WERI-Rb-1 (cell line): Measurements from ENCODE around the gene TFDP2.

Experiments used
- DNase-seq: peaks from one replicate; pipeline ENCODE4 v3.0.0-alpha.2; 2020
- H3K27ac ChIP-seq: fragments of 250-450 bp; sonication (Bioruptor Pico); 2 replicates; pipeline ENCODE4 v1.5.1; 2020; ENCODE audit warnings: mild to moderate bottlenecking, moderate library complexity
- H3K27me3 ChIP-seq: fragments of 250-450 bp; sonication (Bioruptor Pico); 2 replicates; pipeline ENCODE4 v1.5.1; 2021; ENCODE audit warnings: mild to moderate bottlenecking, low read depth, moderate library complexity; ENCODE audit not compliant: insufficient read depth, severe bottlenecking
- H3K36me3 ChIP-seq: fragments of 250-450 bp; sonication (Bioruptor Pico); 2 replicates; pipeline ENCODE4 v1.5.1; 2020; ENCODE audit warnings: mild to moderate bottlenecking, moderate library complexity
- H3K4me3 ChIP-seq: 2 replicates; pipeline ENCODE4 v1.5.1; 2011; ENCODE audit warnings: low read depth, mild to moderate bottlenecking, control low read depth, low read length
- H3K9me3 ChIP-seq: fragments of 250-450 bp; sonication (Bioruptor Pico); 2 replicates; pipeline ENCODE4 v1.5.1; 2021; ENCODE audit warnings: mild to moderate bottlenecking, moderate library complexity; ENCODE audit not compliant: severe bottlenecking
- CTCF ChIP-seq: IDR thresholded peaks from 2 replicates; pipeline ENCODE4 v1.5.1; 2011; ENCODE audit warnings: low read depth, mild to moderate bottlenecking, control low read depth, inconsistent platforms, low read length

TFDP2 gene

GRCh38 chr3:141950572-141951493 is 198.5 kb downstream of the TFDP2 start:
- no peak for TF ChIP-seq CTCF
- Histone ChIP-seq H3K36me3 (no peaks in the 10 kb centered on the region), H3K9me3 (no peaks in the 10 kb centered on the region), H3K4me3 (no peak overlapping the region), H3K27me3 (no peaks in the 10 kb centered on the region), H3K27ac (no peak overlapping the region)
- DNase-seq: no peak

GRCh38 chr3:141949972-141950371 is 199.4 kb downstream of the TFDP2 start:
- Histone ChIP-seq H3K27me3 (no peaks in the 10 kb centered on the region), H3K36me3 (no peaks in the 10 kb centered on the region), H3K4me3 (no peak overlapping the region), H3K9me3 (no peaks in the 10 kb centered on the region), H3K27ac (no peak overlapping the region)
- DNase-seq: no peak
- no peak for TF ChIP-seq CTCF

- no peak for DNase-seq
- no peak overlapping the region for H3K27ac ChIP-seq
- no peak for TF ChIP-seq CTCF
- H3K9me3 ChIP-seq: no peaks in the 10 kb centered on the region
- H3K36me3 ChIP-seq: no peaks in the 10 kb centered on the region
- no peaks in the 10 kb centered on the region for H3K27me3 ChIP-seq
- no peak overlapping the region for H3K4me3 ChIP-seq
These were observed 199.9 kb downstream of the TFDP2 start for GRCh38 chr3:141949399-141949798.

- no peaks in the 10 kb centered on the region for H3K27me3 ChIP-seq
- no peaks in the 10 kb centered on the region for H3K36me3 ChIP-seq
- no peak overlapping the region for H3K4me3 ChIP-seq
- H3K27ac ChIP-seq: no peak overlapping the region
- no peak for DNase-seq
- no peaks in the 10 kb centered on the region for H3K9me3 ChIP-seq
- no peak for TF ChIP-seq CTCF
These were observed 203.4 kb downstream of the TFDP2 start for GRCh38 chr3:141945726-141946485.

- DNase-seq: no peak
- no peak for TF ChIP-seq CTCF
These were observed 207.3 kb downstream of the TFDP2 start for GRCh38 chr3:141942006-141942405.

More at GRCh38 chr3:141942006-141942405, 207.3 kb downstream of the TFDP2 start:
- H3K36me3 ChIP-seq: no peaks in the 10 kb centered on the region
- H3K27ac ChIP-seq: no peak overlapping the region
- H3K4me3 ChIP-seq: no peak overlapping the region
- no peaks in the 10 kb centered on the region for H3K9me3 ChIP-seq
- H3K27me3 ChIP-seq: no peaks in the 10 kb centered on the region
